ENCODE data around the gene ST6GAL2.

Gene ST6GAL2

GRCh38 chr2:106885971-106886915 lies at the start of gene ST6GAL2:
TSS of gene ST6GAL2 (minus strand) at chr2:106886167. CDS start at chr2:106843977, 42,190 bp downstream.
- no peak for DNase-seq
- in situ Hi-C loops (cut with HindIII; ENCODE audit: low pct_ligation_motif_present, low pct_unique_long_range_greater_than_20kb, low sequenced_read_pairs): no loop called here

GRCh38 chr2:106932644-106933043 lies 46.7 kb upstream of the ST6GAL2 start:
- DNase-seq: no peak
- in situ Hi-C loops (cut with HindIII; ENCODE audit: low pct_ligation_motif_present, low pct_unique_long_range_greater_than_20kb, low sequenced_read_pairs): no loop called here

GRCh38 chr2:106931717-106932335 lies 45.9 kb upstream of the ST6GAL2 start:
- no peak for DNase-seq
- in situ Hi-C loops (cut with HindIII; ENCODE audit: low pct_ligation_motif_present, low pct_unique_long_range_greater_than_20kb, low sequenced_read_pairs): no loop called here

- no peak for DNase-seq
- in situ Hi-C loops (cut with HindIII; ENCODE audit: low pct_ligation_motif_present, low pct_unique_long_range_greater_than_20kb, low sequenced_read_pairs): no loop called here
Measured at GRCh38 chr2:106921451-106921850, 35.5 kb upstream of the ST6GAL2 start.

GRCh38 chr2:106919012-106919411 lies 33.0 kb upstream of the ST6GAL2 start:
- no peak for DNase-seq
- in situ Hi-C loops (cut with HindIII; ENCODE audit: low pct_ligation_motif_present, low pct_unique_long_range_greater_than_20kb, low sequenced_read_pairs): no loop called here

GRCh38 chr2:106904242-106904641 lies 18.3 kb upstream of the ST6GAL2 start:
- no peak for DNase-seq
- in situ Hi-C loops (cut with HindIII; ENCODE audit: low pct_ligation_motif_present, low pct_unique_long_range_greater_than_20kb, low sequenced_read_pairs): no loop called here

- no peak for DNase-seq
- in situ Hi-C loops (cut with HindIII; ENCODE audit: low pct_ligation_motif_present, low pct_unique_long_range_greater_than_20kb, low sequenced_read_pairs): no loop called here
Measured at GRCh38 chr2:106899786-106900530, 14.0 kb upstream of the ST6GAL2 start.

GRCh38 chr2:106894545-106894944 lies 8.6 kb upstream of the ST6GAL2 start:
- in situ Hi-C loops (cut with HindIII; ENCODE audit: low pct_ligation_motif_present, low pct_unique_long_range_greater_than_20kb, low sequenced_read_pairs): no loop called here
- DNase-seq: no peak

GRCh38 chr2:106892048-106892447 lies 6.1 kb upstream of the ST6GAL2 start:
- in situ Hi-C loops (cut with HindIII; ENCODE audit: low pct_ligation_motif_present, low pct_unique_long_range_greater_than_20kb, low sequenced_read_pairs): no loop called here
- DNase-seq: no peak

GRCh38 chr2:106890606-106891005 lies 4.6 kb upstream of the ST6GAL2 start:
- in situ Hi-C loops (cut with HindIII; ENCODE audit: low pct_ligation_motif_present, low pct_unique_long_range_greater_than_20kb, low sequenced_read_pairs): no loop called here
- no peak for DNase-seq

- in situ Hi-C loops (cut with HindIII; ENCODE audit: low pct_ligation_motif_present, low pct_unique_long_range_greater_than_20kb, low sequenced_read_pairs): no loop called here
Measured at GRCh38 chr2:106886916-106887758, 1.2 kb upstream of the ST6GAL2 start.

GRCh38 chr2:106885329-106885728 lies 638 bp downstream of the ST6GAL2 start:
- DNase-seq: no peak
- in situ Hi-C loops (cut with HindIII; ENCODE audit: low pct_ligation_motif_present, low pct_unique_long_range_greater_than_20kb, low sequenced_read_pairs): no loop called here

More at GRCh38 chr2:106886916-106887758, 1.2 kb upstream of the ST6GAL2 start:
- no peak for DNase-seq

- DNase-seq: no peak
- in situ Hi-C loops (cut with HindIII; ENCODE audit: low pct_ligation_motif_present, low pct_unique_long_range_greater_than_20kb, low sequenced_read_pairs): no loop called here
Measured at GRCh38 chr2:106882673-106883072, 3.3 kb downstream of the ST6GAL2 start.

GRCh38 chr2:106878206-106878605 lies 7.8 kb downstream of the ST6GAL2 start:
- no peak for DNase-seq
- in situ Hi-C loops (cut with HindIII; ENCODE audit: low pct_ligation_motif_present, low pct_unique_long_range_greater_than_20kb, low sequenced_read_pairs): no loop called here

GRCh38 chr2:106876699-106877098 lies 9.3 kb downstream of the ST6GAL2 start:
- in situ Hi-C loops (cut with HindIII; ENCODE audit: low pct_ligation_motif_present, low pct_unique_long_range_greater_than_20kb, low sequenced_read_pairs): no loop called here
- DNase-seq: no peak

- in situ Hi-C loops (cut with HindIII; ENCODE audit: low pct_ligation_motif_present, low pct_unique_long_range_greater_than_20kb, low sequenced_read_pairs): no loop called here
- no peak for DNase-seq
Measured at GRCh38 chr2:106869512-106870275, 16.3 kb downstream of the ST6GAL2 start.

- DNase-seq: peak; percentile 9
- in situ Hi-C loops (cut with HindIII; ENCODE audit: low pct_ligation_motif_present, low pct_unique_long_range_greater_than_20kb, low sequenced_read_pairs): no loop called here
Measured at GRCh38 chr2:106868275-106868674, 17.7 kb downstream of the ST6GAL2 start.
